C4-2B (cell line): ENCODE results near the gene NUDT4.

ENCODE experiments used
- H3K27ac ChIP-seq: fragments of 450-650 bp; 2 replicates; pipeline ENCODE4 v1.5.1; 2017
- ZFX ChIP-seq: fragments of 450-650 bp; IDR thresholded peaks from 2 replicates; pipeline ENCODE4 v1.6.1; 2017
- TF ChIP-seq, protein P1 (sequence below): fragments of 450-650 bp; conservative IDR thresholded peaks from 2 replicates; pipeline ENCODE4 v1.5.1; 2017; ENCODE audit warnings: mild to moderate bottlenecking

Gene NUDT4

DNA sequence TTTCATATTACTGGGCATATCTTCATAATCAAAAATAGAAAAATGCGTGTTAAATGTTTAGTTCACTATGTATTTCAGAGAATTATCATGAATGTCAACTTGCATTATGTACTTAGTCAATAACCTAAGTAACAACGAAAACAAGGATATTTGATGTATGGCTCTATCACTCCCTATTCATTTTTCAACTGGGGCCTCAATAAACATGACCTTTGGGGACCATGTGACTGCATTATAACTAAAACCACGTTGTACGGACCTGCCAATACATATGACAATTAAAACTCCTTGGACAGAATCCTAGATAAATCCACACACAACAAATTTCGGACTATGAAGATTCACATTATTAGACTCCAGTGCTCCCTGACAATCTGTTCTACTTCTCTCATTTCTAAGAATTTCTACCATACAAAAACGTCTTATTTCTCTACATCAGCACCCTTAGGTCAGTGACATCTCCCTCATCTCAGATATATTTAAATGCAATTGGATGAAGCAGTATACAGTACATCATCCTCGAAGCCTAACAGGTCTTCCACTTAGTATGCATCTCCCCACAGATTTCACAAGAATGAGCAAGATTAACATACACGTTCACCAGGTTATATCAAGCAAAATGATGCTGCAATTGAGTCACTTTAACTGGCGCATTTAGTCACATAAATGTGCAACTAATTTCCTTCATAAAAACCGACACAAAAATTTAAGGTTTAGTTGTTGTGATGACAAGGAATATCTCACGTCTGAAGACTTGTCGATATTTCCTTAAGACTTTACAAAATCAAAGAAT is 62.5 kb downstream of the NUDT4 start:
- H3K27ac ChIP-seq, result peak overlapping the region; percentile 94
- no peak for TF ChIP-seq ZFX
- TF ChIP-seq, protein P1, sequence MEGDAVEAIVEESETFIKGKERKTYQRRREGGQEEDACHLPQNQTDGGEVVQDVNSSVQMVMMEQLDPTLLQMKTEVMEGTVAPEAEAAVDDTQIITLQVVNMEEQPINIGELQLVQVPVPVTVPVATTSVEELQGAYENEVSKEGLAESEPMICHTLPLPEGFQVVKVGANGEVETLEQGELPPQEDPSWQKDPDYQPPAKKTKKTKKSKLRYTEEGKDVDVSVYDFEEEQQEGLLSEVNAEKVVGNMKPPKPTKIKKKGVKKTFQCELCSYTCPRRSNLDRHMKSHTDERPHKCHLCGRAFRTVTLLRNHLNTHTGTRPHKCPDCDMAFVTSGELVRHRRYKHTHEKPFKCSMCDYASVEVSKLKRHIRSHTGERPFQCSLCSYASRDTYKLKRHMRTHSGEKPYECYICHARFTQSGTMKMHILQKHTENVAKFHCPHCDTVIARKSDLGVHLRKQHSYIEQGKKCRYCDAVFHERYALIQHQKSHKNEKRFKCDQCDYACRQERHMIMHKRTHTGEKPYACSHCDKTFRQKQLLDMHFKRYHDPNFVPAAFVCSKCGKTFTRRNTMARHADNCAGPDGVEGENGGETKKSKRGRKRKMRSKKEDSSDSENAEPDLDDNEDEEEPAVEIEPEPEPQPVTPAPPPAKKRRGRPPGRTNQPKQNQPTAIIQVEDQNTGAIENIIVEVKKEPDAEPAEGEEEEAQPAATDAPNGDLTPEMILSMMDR, result no peak

DNA sequence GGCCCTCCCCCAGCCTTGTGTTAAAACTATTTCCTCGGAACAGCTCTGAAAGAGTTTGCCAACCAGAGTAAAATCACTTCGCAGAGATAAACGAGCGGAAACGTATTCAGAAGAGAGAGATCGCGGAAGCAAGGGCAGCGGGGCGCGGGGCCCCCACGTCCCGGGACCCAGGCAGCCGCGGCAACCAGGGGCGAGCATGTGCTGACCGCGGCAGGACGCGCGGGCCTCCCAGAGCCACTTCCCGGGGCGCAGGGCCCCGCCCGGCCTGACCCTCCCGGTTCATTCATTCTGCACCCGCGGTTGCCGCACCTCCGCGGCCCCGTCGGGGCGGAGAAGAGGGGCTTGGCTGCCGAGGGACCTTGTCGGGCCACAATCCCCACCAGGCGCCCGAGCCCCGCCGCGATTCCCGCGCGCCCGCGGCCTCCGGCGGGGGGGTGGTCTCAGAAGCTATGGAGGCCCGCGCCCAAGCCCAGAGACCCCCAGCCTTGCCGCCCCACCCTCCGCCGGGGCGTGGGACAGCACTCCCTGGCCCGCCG is 63.4 kb downstream of the NUDT4 start:
- H3K27ac ChIP-seq, result peak overlapping the region; percentile 94
- TF ChIP-seq, protein P1, result no peak
- TF ChIP-seq ZFX, result peak; percentile 69; the same call in 1 of the 2 replicates

DNA sequence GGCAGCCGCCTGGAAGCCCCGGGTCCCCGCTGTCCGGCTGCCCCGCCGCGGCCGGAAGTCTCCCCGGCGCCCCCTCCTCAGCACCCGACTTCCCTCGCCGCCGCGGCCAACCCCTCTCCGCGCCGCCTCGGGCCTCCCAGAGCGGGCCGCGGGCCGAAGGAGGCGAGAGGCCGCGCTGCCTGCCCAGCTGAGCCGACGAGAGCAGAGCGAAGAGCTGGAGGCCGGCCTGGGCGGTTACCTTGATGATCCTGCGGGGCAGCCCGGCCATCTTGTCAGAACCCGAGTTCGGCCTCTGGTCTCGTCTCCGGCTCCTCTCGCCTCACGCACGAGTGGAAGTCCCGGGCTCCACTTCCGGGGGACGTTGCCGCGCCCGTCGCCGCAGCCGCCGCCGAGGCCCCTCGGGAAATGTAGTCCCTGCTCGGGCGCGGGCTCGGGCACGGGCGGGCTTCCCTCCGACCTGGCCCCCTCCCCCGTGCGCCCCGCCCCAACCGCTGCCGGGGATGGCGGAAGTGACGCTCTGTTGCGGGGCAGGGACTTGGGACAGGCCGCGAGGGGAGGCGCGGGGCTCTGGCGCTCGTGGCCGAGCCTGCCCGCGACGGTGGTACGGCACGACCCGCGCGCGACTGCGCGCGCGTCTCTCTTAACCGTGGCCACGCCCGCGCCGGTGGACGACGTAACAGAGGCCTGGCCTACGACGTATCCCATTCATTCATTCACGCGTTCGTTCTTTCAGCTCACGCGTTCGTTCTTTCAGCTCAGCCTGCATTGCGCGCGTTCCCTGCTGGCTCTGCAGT is 64.1 kb downstream of the NUDT4 start, which contains the start of gene UBE2N:
Gene UBE2N, minus strand, starts transcription at position 331 of the 794 bp plus-strand sequence. Its CDS starts 63 bp downstream, at position 268.
- peak within 1 kb of the TSS; percentile 94 for H3K27ac ChIP-seq

DNA sequence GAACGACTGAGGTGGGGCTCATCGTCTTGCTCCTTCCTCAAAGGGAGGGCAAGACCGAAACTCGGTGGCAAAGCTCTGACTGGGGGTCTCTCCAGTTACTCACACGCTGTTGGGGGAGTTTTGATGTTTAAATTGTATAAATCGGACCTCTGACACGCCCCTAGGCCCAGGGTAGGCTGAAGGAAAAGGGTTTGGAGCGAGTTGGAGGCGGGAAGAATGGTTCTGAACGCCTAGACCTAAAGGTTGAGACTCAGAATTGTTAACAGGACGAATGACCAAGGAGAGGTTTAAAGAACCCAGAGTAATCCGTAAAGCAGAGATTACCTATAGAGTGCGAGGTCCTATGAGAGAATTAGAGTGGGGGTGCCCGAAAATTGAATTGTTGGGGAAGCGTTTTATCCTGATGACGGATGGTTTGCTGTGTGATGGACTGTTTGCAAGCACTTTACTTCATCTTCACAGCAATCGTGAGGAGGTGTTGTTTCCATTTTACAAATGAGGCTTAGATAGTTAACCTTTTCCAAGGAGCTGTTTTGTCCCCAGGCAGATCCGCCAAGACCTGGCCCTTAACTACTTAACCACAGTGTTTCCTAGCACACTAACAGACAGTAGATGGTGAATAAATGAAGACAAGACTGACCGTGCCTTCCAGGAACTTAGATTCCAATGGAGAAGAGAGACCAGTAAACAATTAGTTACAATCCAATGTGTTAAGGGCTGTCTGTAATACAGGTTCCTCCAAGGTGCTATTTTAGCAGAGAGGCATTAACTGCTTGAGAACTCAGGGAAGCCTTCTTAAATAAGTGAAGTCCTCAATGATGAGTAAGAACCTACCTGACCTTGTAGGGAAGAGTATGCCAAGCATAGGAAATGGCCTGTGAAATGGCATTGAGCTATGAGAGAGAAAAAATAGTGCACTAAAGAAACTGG is 65.0 kb downstream of the NUDT4 start:
- no peak for TF ChIP-seq ZFX
- H3K27ac ChIP-seq, result peak overlapping the region; percentile 94

More for the DNA sequence above, 64.1 kb downstream of the NUDT4 start, which contains the start of gene UBE2N:
- peak; percentile 57; the same call in 1 of the 2 replicates for TF ChIP-seq ZFX
- TF ChIP-seq, protein P1, result no peak

- H3K27ac ChIP-seq, result no peak overlapping the region
- TF ChIP-seq, protein P1, result no peak
- no peak for TF ChIP-seq ZFX
Measured at GRCh38 chr12:93443576-93443975, 65.9 kb downstream of the NUDT4 start.

DNA sequence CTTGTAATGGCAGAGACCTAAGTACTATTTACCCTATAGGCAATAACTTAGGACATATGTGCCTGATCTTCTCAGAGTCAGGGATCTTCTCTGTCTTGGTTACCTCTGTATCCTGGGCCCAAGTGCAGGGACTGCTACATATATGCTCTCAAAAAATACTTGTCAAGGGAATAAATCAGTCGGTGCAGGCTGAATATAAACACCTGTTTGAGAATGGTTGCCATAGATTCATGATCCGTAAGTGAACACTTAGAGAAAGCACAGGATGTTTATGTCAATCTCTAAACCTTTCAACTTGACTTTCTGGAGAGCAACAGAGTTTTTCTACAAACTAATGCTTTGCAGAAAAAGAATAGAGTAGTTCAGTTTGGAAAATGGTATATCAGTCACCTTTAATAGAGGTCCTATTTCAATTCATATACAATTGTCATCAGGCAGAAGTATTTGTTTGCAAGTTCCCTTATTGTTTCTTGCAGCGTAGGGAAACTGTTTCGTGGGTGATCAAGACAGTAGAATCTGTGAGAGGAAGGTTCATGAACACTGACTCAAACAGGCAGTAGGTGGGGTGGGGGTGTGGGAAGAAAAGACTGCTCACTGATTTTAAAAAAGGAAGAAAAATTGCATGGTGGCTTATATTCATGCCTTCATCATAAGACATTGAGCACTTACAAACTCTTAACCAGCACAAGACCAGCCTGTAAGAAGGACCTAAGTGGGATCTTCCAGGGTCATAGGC is 70.0 kb downstream of the NUDT4 start:
- no peak overlapping the region; the same call in 1 of the 2 replicates for H3K27ac ChIP-seq
- TF ChIP-seq ZFX, result no peak

GRCh38 chr12:93448796-93449195 is 71.1 kb downstream of the NUDT4 start:
- H3K27ac ChIP-seq, result peak overlapping the region; percentile 46
- TF ChIP-seq, protein P1, result no peak
- TF ChIP-seq ZFX, result no peak
